ENCODE results near the gene ARRDC5. TPM values are rescaled to one million over a fixed set of nuclear protein-coding genes. Genes with fewer than 3 reads are reported as not detected.
A peak's percentile ranks its signal among the peaks of the same experiment; 100 is the strongest.
"Not testable (repeated sequence)": the region's sequence is repeated elsewhere in the genome, so short reads cannot be mapped to it uniquely, and the experiment has no call there.

The ARRDC5 gene
- not detected in 2 replicates for total RNA-seq (2014; rRNA removed; shearing (Covaris generic))

- DNase-seq (ENCODE audit: low read depth), result no peak
These were observed at the start of gene ARRDC5 for GRCh38 chr19:4902796-4903195. Gene ARRDC5, minus strand, starts transcription at chr19:4902896. Its CDS starts 71 bp downstream, at chr19:4902825.

- no peak for DNase-seq (ENCODE audit: low read depth)
These were observed 49.0 kb upstream of the ARRDC5 start for GRCh38 chr19:4951656-4952055.

- not testable (repeated sequence) for DNase-seq (ENCODE audit: low read depth)
These were observed 48.0 kb upstream of the ARRDC5 start for GRCh38 chr19:4950650-4951049.

GRCh38 chr19:4941638-4942169 lies 39.0 kb upstream of the ARRDC5 start:
- not testable (repeated sequence) for DNase-seq (ENCODE audit: low read depth)

- no peak for DNase-seq (ENCODE audit: low read depth)
These were observed 36.8 kb upstream of the ARRDC5 start for GRCh38 chr19:4939466-4939865.

- DNase-seq (ENCODE audit: low read depth), result not testable (repeated sequence)
These were observed 35.8 kb upstream of the ARRDC5 start for GRCh38 chr19:4938461-4938860.

- no peak for DNase-seq (ENCODE audit: low read depth)
These were observed 34.4 kb upstream of the ARRDC5 start for GRCh38 chr19:4937060-4937459.

GRCh38 chr19:4935444-4935843 lies 32.7 kb upstream of the ARRDC5 start:
- DNase-seq (ENCODE audit: low read depth), result no peak

GRCh38 chr19:4933528-4933927 lies 30.8 kb upstream of the ARRDC5 start:
- DNase-seq (ENCODE audit: low read depth), result no peak

- DNase-seq (ENCODE audit: low read depth), result no peak
These were observed 30.0 kb upstream of the ARRDC5 start for GRCh38 chr19:4932711-4933110.

GRCh38 chr19:4930664-4931063 lies 28.0 kb upstream of the ARRDC5 start:
- peak; percentile 37 for DNase-seq (ENCODE audit: low read depth)

GRCh38 chr19:4929186-4929585 lies 26.5 kb upstream of the ARRDC5 start:
- DNase-seq (ENCODE audit: low read depth), result peak; percentile 50

GRCh38 chr19:4923276-4923747 lies 20.6 kb upstream of the ARRDC5 start:
- DNase-seq (ENCODE audit: low read depth), result no peak

- no peak for DNase-seq (ENCODE audit: low read depth)
These were observed 20.0 kb upstream of the ARRDC5 start for GRCh38 chr19:4922530-4923275.

- no peak for DNase-seq (ENCODE audit: low read depth)
These were observed 13.8 kb upstream of the ARRDC5 start for GRCh38 chr19:4916292-4917082.

GRCh38 chr19:4914736-4915501 lies 12.2 kb upstream of the ARRDC5 start:
- DNase-seq (ENCODE audit: low read depth), result peak; percentile 88

- no peak for DNase-seq (ENCODE audit: low read depth)
These were observed 11.5 kb upstream of the ARRDC5 start for GRCh38 chr19:4913996-4914735.

- peak; percentile 96 for DNase-seq (ENCODE audit: low read depth)
These were observed 9.3 kb upstream of the ARRDC5 start for GRCh38 chr19:4911786-4912672.

GRCh38 chr19:4911314-4911713 lies 8.6 kb upstream of the ARRDC5 start:
- peak; percentile 38 for DNase-seq (ENCODE audit: low read depth)

Data from Daoy (cell line).